Fibroblast of lung (primary cell): ENCODE data around the gene PRPSAP1.

Experiments used
- CTCF ChIP-seq, 2 donors: IDR thresholded peaks in 1 of 2; conservative IDR thresholded peaks in 1 of 2; 1 replicate in 1 of 2; 2 replicates in 1 of 2; pipeline ENCODE4 v1.5.1; 2011 to 2012; ENCODE audit warnings: low read length in 2 of 2, control low read depth in 1 of 2, inconsistent platforms in 1 of 2, low read depth in 1 of 2, mild to moderate bottlenecking in 1 of 2
- EZH2 ChIP-seq: IDR thresholded peaks from 2 replicates; pipeline ENCODE4 v1.5.1; 2012; ENCODE audit warnings: low read length, control low read depth, mild to moderate bottlenecking; ENCODE audit errors: missing control alignments

- peak in 1 of 2 donors; percentile 6 for TF ChIP-seq CTCF (conservative IDR thresholded peaks at IDR 0.05 in 1 of 2, IDR thresholded peaks at IDR 0.05 in 1 of 2; ENCODE audit: low read depth in 1 of 2, low read length in 2 of 2)
- no peak for TF ChIP-seq EZH2
Observed at GRCh38 chr17:76397184-76397583, 43.5 kb upstream of the PRPSAP1 start.
